ENCODE measurements around the gene GALE. TPM values are rescaled to one million over a fixed set of nuclear protein-coding genes. Genes with fewer than 3 reads are reported as not detected.
"Not testable (repeated sequence)": the region's sequence is repeated elsewhere in the genome, so short reads cannot be mapped to it uniquely, and the experiment has no call there.

Gene GALE
- total and polyA plus RNA-seq, 10 donors, result 19.0 to 47.1 (median 34.5) TPM

DNA sequence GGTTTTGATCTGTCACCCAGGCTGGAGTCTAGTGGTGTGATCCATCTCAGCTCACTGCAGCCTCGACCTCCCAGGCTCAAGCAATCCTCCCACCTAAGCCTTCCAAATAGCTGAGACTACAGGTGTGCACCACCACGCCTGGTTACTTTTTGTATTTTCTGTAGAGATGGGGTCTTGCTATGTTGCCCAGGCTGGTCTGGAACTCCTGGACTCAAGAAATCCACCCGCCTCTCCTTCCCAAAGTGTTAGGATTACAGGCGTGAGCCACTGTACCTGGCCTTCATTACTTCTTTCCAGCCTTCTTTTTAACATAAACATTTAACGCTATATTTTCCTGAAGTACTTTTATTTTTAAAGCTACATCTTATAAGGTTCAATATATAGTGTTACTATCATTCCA lies 43.1 kb upstream of the GALE start:
- no peak overlapping the region for H3K4me3 ChIP-seq
- peaks cover 0 to 5% (median 4%) of the 10 kb centered on the region in 6 donors for H3K4me1 ChIP-seq
- peaks cover 0 to 10% (median 8%) of the 10 kb centered on the region in 8 donors for H3K9me3 ChIP-seq
- H3K27me3 ChIP-seq (replicated peaks in 1 of 7), result no peaks in the 10 kb centered on the region
- H3K36me3 ChIP-seq, result peaks cover 2 to 52% (median 33%) of the 10 kb centered on the region in 6 donors
- TF ChIP-seq, protein P1, sequence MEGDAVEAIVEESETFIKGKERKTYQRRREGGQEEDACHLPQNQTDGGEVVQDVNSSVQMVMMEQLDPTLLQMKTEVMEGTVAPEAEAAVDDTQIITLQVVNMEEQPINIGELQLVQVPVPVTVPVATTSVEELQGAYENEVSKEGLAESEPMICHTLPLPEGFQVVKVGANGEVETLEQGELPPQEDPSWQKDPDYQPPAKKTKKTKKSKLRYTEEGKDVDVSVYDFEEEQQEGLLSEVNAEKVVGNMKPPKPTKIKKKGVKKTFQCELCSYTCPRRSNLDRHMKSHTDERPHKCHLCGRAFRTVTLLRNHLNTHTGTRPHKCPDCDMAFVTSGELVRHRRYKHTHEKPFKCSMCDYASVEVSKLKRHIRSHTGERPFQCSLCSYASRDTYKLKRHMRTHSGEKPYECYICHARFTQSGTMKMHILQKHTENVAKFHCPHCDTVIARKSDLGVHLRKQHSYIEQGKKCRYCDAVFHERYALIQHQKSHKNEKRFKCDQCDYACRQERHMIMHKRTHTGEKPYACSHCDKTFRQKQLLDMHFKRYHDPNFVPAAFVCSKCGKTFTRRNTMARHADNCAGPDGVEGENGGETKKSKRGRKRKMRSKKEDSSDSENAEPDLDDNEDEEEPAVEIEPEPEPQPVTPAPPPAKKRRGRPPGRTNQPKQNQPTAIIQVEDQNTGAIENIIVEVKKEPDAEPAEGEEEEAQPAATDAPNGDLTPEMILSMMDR (IDR thresholded peaks at IDR 0.05 in 8 of 11, conservative IDR thresholded peaks at IDR 0.05 in 3 of 11), result no peak
- no peak for TF ChIP-seq POLR2A (IDR thresholded peaks at IDR 0.05)
- TF ChIP-seq POLR2AphosphoS5 (IDR thresholded peaks at IDR 0.05), result no peak
- H3K27ac ChIP-seq, result no peak overlapping the region
- no peak for DNase-seq
- intact Hi-C loops (cut with DNase I; ENCODE audit: low total_unique reads), result no loop called here
- 89 to 98% (median 92%) methylated on average over 5 of the region's 5 CpGs for WGBS, 5 donors

DNA sequence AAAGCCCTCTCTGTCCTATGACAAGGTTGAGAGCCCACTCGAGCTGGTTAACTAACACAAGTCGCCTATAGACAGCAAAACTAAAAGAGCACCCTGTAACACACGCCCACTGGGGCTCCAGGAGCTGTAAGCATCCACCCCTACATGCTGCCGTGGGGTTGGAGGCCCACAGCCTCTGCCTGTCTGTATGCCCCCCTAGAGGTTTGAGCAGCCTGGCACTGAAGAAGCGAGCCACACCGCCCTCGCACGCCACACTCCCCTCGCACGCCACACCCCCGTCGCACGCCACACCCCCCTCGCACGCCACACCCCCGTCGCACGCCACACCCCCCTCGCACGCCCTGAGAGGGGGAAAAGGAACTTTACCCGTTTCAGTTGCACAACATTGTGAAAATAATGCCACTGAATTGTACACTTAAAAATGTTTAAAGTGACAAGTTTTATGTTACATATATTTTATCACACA lies 37.9 kb upstream of the GALE start:
- 0 to 1% (median 0%) methylated on average over 7 to 21 of the region's 21 CpGs for WGBS, 5 donors
- peaks cover 5 to 15% (median 12%) of the 10 kb centered on the region in 6 donors for H3K4me1 ChIP-seq

DNA sequence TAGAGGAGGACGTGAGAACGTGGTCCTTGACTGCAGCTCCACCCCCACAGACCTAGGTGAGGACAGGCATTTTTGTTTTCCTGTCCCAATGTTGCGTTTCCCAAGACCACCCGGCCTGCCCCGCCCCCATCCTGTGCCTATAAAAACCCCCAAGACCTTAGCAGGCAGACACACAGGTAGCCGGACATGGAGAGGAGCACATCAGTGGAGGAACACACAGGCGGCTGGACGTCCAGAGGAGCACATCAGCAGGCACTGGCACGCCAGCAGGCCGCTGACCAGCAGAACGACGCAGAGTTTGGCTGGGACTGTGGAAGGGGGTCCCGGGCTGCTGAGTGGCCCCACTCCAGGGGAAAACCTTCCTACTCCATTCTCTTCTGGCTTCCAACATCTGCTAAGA lies 37.4 kb upstream of the GALE start:
- TF ChIP-seq POLR2A (IDR thresholded peaks at IDR 0.05) (no peak), POLR2AphosphoS5 (IDR thresholded peaks at IDR 0.05) (no peak)
- TF ChIP-seq, protein P1 (IDR thresholded peaks at IDR 0.05 in 8 of 11, conservative IDR thresholded peaks at IDR 0.05 in 3 of 11), result no peak
- Histone ChIP-seq H3K9me3 (no peaks in the 10 kb centered on the region), H3K36me3 (no peaks in the 10 kb centered on the region), H3K4me3 (peak overlapping the region in 6 of 8 donors; percentile 14 to 63 (median 32)), H3K27me3 (replicated peaks in 1 of 7) (peaks cover 0 to 5% (median 0%) of the 10 kb centered on the region in 7 donors), H3K27ac (peak overlapping the region in 2 of 8 donors; percentile 9 to 15), H3K4me1 (peaks cover 5 to 15% (median 12%) of the 10 kb centered on the region in 6 donors)
- 28 to 40% (median 34%) methylated on average over 8 to 13 of the region's 13 CpGs for WGBS, 5 donors
- intact Hi-C loops (cut with DNase I; ENCODE audit: low total_unique reads), result no loop called here
- DNase-seq, result peak; percentile 76

More for the DNA sequence above, 37.9 kb upstream of the GALE start:
- H3K4me3 ChIP-seq, result peak overlapping the region in 6 of 8 donors; percentile 14 to 63 (median 32)
- H3K9me3 ChIP-seq, result no peaks in the 10 kb centered on the region
- DNase-seq, result peak; percentile 93
- peak overlapping the region in 2 of 8 donors; percentile 15 to 43 for H3K27ac ChIP-seq
- TF ChIP-seq POLR2A (IDR thresholded peaks at IDR 0.05) (no peak), POLR2AphosphoS5 (IDR thresholded peaks at IDR 0.05) (peak; percentile 17 to 33 (median 28))
- H3K27me3 ChIP-seq (replicated peaks in 1 of 7), result peaks cover 0 to 5% (median 0%) of the 10 kb centered on the region in 7 donors
- no peaks in the 10 kb centered on the region for H3K36me3 ChIP-seq
- intact Hi-C loops (cut with DNase I; ENCODE audit: low total_unique reads), result no loop called here

DNA sequence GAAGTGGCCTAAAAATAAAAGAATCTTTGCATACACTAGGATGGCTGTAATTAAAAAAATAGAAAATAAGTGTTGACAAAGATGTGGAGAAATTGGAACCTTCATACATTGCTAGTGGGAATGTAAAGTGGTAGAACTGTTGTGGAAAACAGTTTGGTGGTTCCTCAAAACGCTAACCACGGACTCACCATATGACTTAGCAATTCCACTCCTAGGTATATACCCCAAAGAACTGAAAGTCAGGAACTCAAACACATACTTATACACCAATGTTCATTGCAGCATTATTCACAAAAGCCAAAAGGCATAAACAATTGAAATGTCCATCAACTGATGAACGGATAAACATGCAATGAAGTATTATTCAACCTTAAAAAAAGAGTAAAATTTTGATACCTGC lies 35.5 kb upstream of the GALE start:
- H3K9me3 ChIP-seq, result no peaks in the 10 kb centered on the region
- H3K4me3 ChIP-seq, result no peak overlapping the region
- no peak overlapping the region for H3K27ac ChIP-seq
- H3K27me3 ChIP-seq (replicated peaks in 1 of 7), result peaks cover 0 to 5% (median 0%) of the 10 kb centered on the region in 7 donors
- intact Hi-C loops (cut with DNase I; ENCODE audit: low total_unique reads), result no loop called here
- TF ChIP-seq POLR2A (IDR thresholded peaks at IDR 0.05), result no peak
- TF ChIP-seq POLR2AphosphoS5 (IDR thresholded peaks at IDR 0.05), result no peak
- TF ChIP-seq, protein P1 (IDR thresholded peaks at IDR 0.05 in 8 of 11, conservative IDR thresholded peaks at IDR 0.05 in 3 of 11), result no peak
- DNase-seq, result no peak
- H3K4me1 ChIP-seq, result peaks cover 5 to 15% (median 12%) of the 10 kb centered on the region in 6 donors
- H3K36me3 ChIP-seq, result no peaks in the 10 kb centered on the region
- 37 to 65% (median 47%) methylated on average over 3 of the region's 3 CpGs for WGBS, 5 donors

DNA sequence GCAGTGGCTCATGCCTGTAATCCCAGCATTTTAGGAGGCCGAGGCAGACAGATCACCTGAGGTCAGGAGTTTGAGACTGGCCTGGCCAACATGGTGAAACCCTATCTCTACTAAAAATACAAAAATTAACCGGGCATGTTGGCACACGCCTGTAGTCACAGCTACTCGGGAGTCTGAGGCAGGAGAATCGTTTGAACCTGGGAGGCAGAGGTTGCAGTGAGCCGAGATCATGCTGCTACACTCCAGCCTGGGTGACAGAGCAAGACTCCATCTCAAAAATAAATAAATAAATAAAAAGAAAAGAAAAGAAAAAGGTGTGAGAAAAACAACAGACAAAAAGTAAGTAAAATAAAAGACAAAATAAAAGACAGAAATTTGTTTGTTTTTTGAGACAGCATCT lies 33.6 kb upstream of the GALE start:
- H3K9me3 ChIP-seq; H3K27me3 ChIP-seq (replicated peaks in 1 of 7); DNase-seq; H3K4me3 ChIP-seq; intact Hi-C loops (cut with DNase I; ENCODE audit: low total_unique reads); H3K36me3 ChIP-seq; H3K27ac ChIP-seq: not testable (repeated sequence)
- WGBS, 5 donors, result 85 to 93% (median 90%) methylated on average over 6 of the region's 6 CpGs
- peaks cover 5 to 15% (median 12%) of the 10 kb centered on the region in 6 donors for H3K4me1 ChIP-seq
